Chondrocyte (in vitro differentiated cells): ENCODE results near the gene SLC25A42. TPM values are rescaled to one million over a fixed set of nuclear protein-coding genes. Genes with fewer than 3 reads are reported as not detected.

Experiments used
- DNase-seq: peaks from one replicate; pipeline ENCODE4 v3.0.0; 2021; ENCODE audit warnings: mixed read lengths, low spot score
- H3K27ac Mint-ChIP-seq: one replicate; pipeline ENCODE4 v1.8.0; 2021; ENCODE audit warnings: mild to moderate bottlenecking, moderate library complexity, mixed read lengths; ENCODE audit not compliant: unreplicated experiment
- H3K27me3 Mint-ChIP-seq: 2 replicates; pipeline ENCODE4 v1.8.0; 2021; ENCODE audit warnings: low read depth, mixed read lengths
- H3K36me3 Mint-ChIP-seq: 2 replicates; pipeline ENCODE4 v1.8.0; 2021; ENCODE audit warnings: low read depth, mixed read lengths
- H3K4me1 Mint-ChIP-seq: 2 replicates; pipeline ENCODE4 v1.8.0; 2021; ENCODE audit warnings: low read depth, mild to moderate bottlenecking, mixed read lengths
- H3K4me3 Mint-ChIP-seq: one replicate; pipeline ENCODE4 v1.8.0; 2021; ENCODE audit warnings: mild to moderate bottlenecking, moderate library complexity, mixed read lengths; ENCODE audit not compliant: unreplicated experiment
- H3K9me3 Mint-ChIP-seq: 2 replicates; pipeline ENCODE4 v1.8.0; 2021; ENCODE audit warnings: low read depth, mixed read lengths
- CTCF ChIP-seq: fragments of 200-600 bp; sonication (generic); IDR thresholded peaks from 2 replicates; pipeline ENCODE4 v1.5.0; 2021; ENCODE audit warnings: antibody characterized with exemption, mild to moderate bottlenecking, moderate library complexity
- total RNA-seq: library from RNA; stranded (reverse); gene quantifications from 3 replicates; pipeline ENCODE4 v1.2.1, GENCODE V29; 2021

The SLC25A42 gene
- total RNA-seq, 1 donor from 2014 or later: 8.9 TPM

GRCh38 chr19:19026299-19026971 is 37.4 kb upstream of the SLC25A42 start:
- Mint-ChIP-seq H3K36me3 (peaks cover 36% of the 10 kb centered on the region), H3K27ac (no peak overlapping the region), H3K9me3 (no peaks in the 10 kb centered on the region), H3K27me3 (no peaks in the 10 kb centered on the region), H3K4me3 (no peak overlapping the region), H3K4me1 (peaks cover 21% of the 10 kb centered on the region)
- no peak for DNase-seq
- peak; percentile 41 for TF ChIP-seq CTCF

GRCh38 chr19:19027228-19027627 is 36.6 kb upstream of the SLC25A42 start:
- Mint-ChIP-seq H3K4me3 (no peak overlapping the region), H3K27ac (no peak overlapping the region), H3K4me1 (peaks cover 19% of the 10 kb centered on the region), H3K9me3 (no peaks in the 10 kb centered on the region), H3K27me3 (no peaks in the 10 kb centered on the region), H3K36me3 (peaks cover 35% of the 10 kb centered on the region)
- TF ChIP-seq CTCF: no peak
- DNase-seq: no peak

- peaks cover 12% of the 10 kb centered on the region for H3K4me1 Mint-ChIP-seq
- H3K36me3 Mint-ChIP-seq: peaks cover 29% of the 10 kb centered on the region
- TF ChIP-seq CTCF: no peak
- H3K27me3 Mint-ChIP-seq: no peaks in the 10 kb centered on the region
- H3K9me3 Mint-ChIP-seq: no peaks in the 10 kb centered on the region
- H3K4me3 Mint-ChIP-seq: no peak overlapping the region
- H3K27ac Mint-ChIP-seq: no peak overlapping the region
- DNase-seq: no peak
These were observed 35.3 kb upstream of the SLC25A42 start for GRCh38 chr19:19028526-19028925.

GRCh38 chr19:19031891-19032290 is 31.9 kb upstream of the SLC25A42 start:
- no peak for DNase-seq
- H3K4me1 Mint-ChIP-seq: peaks cover 27% of the 10 kb centered on the region
- peak overlapping the region; percentile 95 for H3K27ac Mint-ChIP-seq
- H3K9me3 Mint-ChIP-seq: no peaks in the 10 kb centered on the region
- no peak for TF ChIP-seq CTCF
- H3K27me3 Mint-ChIP-seq: no peaks in the 10 kb centered on the region
- H3K4me3 Mint-ChIP-seq: peak overlapping the region; percentile 83
- peaks cover 12% of the 10 kb centered on the region for H3K36me3 Mint-ChIP-seq

- Mint-ChIP-seq H3K4me3 (peak overlapping the region; percentile 83), H3K36me3 (peaks cover 7% of the 10 kb centered on the region), H3K27ac (peak overlapping the region; percentile 95), H3K27me3 (no peaks in the 10 kb centered on the region), H3K4me1 (peaks cover 27% of the 10 kb centered on the region), H3K9me3 (no peaks in the 10 kb centered on the region)
- DNase-seq: no peak
- peak; percentile 21 for TF ChIP-seq CTCF
These were observed 31.2 kb upstream of the SLC25A42 start for GRCh38 chr19:19032420-19033175.
